PC-3 (cell line): ENCODE data around the gene ZNF518A. TPM values are rescaled to one million over a fixed set of nuclear protein-coding genes. Genes with fewer than 3 reads are reported as not detected.

Experiments
- ATAC-seq: fragments of 200-7000 bp; cut with Tn5 transposase; 2 replicates; pipeline ENCODE4 v1.9.1; 2020; ENCODE audit warnings: mild to moderate bottlenecking, moderate library complexity
- BruUV-seq: library from RNA; stranded (reverse); fragments of 400-500 nt; replicated peaks from 2 replicates; lab custom pipeline; 2021; lab: Mats Ljungman, UMichigan
- CTCF ChIA-PET: fragments of 300-600 bp; sonication (Branson Sonifier 250); formaldehyde crosslinking; loops from one replicate; lab custom pipeline; 2022; ENCODE audit warnings: antibody characterized with exemption; lab: Charles Lee
- POLR2A ChIA-PET: fragments of 300-600 bp; sonication (Branson Sonifier 250); formaldehyde crosslinking; loops from one replicate; lab custom pipeline; 2022; ENCODE audit warnings: antibody characterized with exemption; ENCODE audit not compliant: unreplicated experiment; lab: Charles Lee
- DNase-seq: peaks from one replicate; pipeline ENCODE4 v3.0.0-alpha.2; 2015
- H2AFZ ChIP-seq: fragments of 300-600 bp; sonication (generic); 2 replicates; pipeline ENCODE4 v1.6.0; 2016; ENCODE audit warnings: antibody characterized with exemption, low read length
- H3F3A ChIP-seq: fragments of 300-600 bp; sonication (generic); one replicate; pipeline ENCODE4 v1.6.0; 2017; ENCODE audit warnings: antibody characterized with exemption, low read length, control low read depth, mild to moderate bottlenecking; ENCODE audit not compliant: unreplicated experiment
- H3K27ac ChIP-seq: fragments of 300-600 bp; sonication (generic); 2 replicates; pipeline ENCODE4 v1.5.1; 2016; ENCODE audit warnings: mild to moderate bottlenecking, low read length
- H3K27me3 ChIP-seq: fragments of 300-600 bp; sonication (generic); 2 replicates; pipeline ENCODE4 v1.6.1; 2016; ENCODE audit warnings: low read length, mixed read lengths
- H3K36me3 ChIP-seq: fragments of 300-600 bp; sonication (generic); 2 replicates; pipeline ENCODE4 v1.6.1; 2016; ENCODE audit warnings: low read depth, mixed run types, low read length, mixed read lengths
- H3K4me1 ChIP-seq: fragments of 300-600 bp; sonication (generic); 2 replicates; pipeline ENCODE4 v1.5.1; 2016; ENCODE audit warnings: low read length; ENCODE audit not compliant: insufficient read depth
- H3K4me2 ChIP-seq: fragments of 300-600 bp; sonication (generic); 2 replicates; pipeline ENCODE4 v1.6.0; 2016; ENCODE audit warnings: low read length
- H3K4me3 ChIP-seq: fragments of 300-600 bp; sonication (generic); 2 replicates; pipeline ENCODE4 v1.5.1; 2016; ENCODE audit warnings: mild to moderate bottlenecking, low read length, mixed read lengths
- H3K79me2 ChIP-seq: fragments of 300-600 bp; sonication (generic); 2 replicates; pipeline ENCODE4 v1.6.1; 2017; ENCODE audit warnings: low read length, mixed read lengths
- H3K9ac ChIP-seq: fragments of 300-600 bp; sonication (generic); 2 replicates; pipeline ENCODE4 v1.6.0; 2016; ENCODE audit warnings: mild to moderate bottlenecking, low read length
- H3K9me2 ChIP-seq: fragments of 300-600 bp; sonication (generic); replicated peaks from 2 replicates; pipeline ENCODE4 v1.6.1; 2016; ENCODE audit warnings: mixed run types, low read length, mixed read lengths
- H3K9me3 ChIP-seq: fragments of 300-600 bp; sonication (generic); 2 replicates; pipeline ENCODE4 v1.6.1; 2016; ENCODE audit warnings: low read length, mixed read lengths
- H4K20me1 ChIP-seq: fragments of 300-600 bp; sonication (generic); 2 replicates; pipeline ENCODE4 v1.6.1; 2016; ENCODE audit warnings: low read length, mixed read lengths
- EZH2 ChIP-seq: fragments of 300-600 bp; sonication (generic); IDR thresholded peaks from one replicate; pipeline ENCODE4 v1.6.1; 2017; ENCODE audit warnings: antibody characterized with exemption, mild to moderate bottlenecking, low read length; ENCODE audit not compliant: unreplicated experiment
- EZH2phosphoT487 ChIP-seq: fragments of 300-600 bp; sonication (generic); IDR thresholded peaks from 2 replicates; pipeline ENCODE4 v1.6.1; 2018; ENCODE audit warnings: mild to moderate bottlenecking, antibody characterized with exemption, low read length, borderline replicate concordance
- intact Hi-C: fragments of 100-400 bp; cut with micrococcal nuclease; formaldehyde crosslinking; loops from 2 replicates; pipeline ENCODE4 v1.9.0; 2023
- total RNA-seq: library from RNA; depleted of rRNA; stranded (reverse); fragments of >200 nt; gene quantifications from 2 replicates; pipeline ENCODE4 v1.2.3, GENCODE V29; 2014
- TF ChIP-seq, protein P1 (sequence below): fragments of 300-600 bp; sonication (generic); conservative IDR thresholded peaks from 2 replicates; pipeline ENCODE4 v1.5.1; 2017; ENCODE audit warnings: antibody characterized with exemption, low read depth, mild to moderate bottlenecking, low read length

Gene ZNF518A
- total RNA-seq, 1 experiment from 2014 or later, result 0.69 TPM

DNA sequence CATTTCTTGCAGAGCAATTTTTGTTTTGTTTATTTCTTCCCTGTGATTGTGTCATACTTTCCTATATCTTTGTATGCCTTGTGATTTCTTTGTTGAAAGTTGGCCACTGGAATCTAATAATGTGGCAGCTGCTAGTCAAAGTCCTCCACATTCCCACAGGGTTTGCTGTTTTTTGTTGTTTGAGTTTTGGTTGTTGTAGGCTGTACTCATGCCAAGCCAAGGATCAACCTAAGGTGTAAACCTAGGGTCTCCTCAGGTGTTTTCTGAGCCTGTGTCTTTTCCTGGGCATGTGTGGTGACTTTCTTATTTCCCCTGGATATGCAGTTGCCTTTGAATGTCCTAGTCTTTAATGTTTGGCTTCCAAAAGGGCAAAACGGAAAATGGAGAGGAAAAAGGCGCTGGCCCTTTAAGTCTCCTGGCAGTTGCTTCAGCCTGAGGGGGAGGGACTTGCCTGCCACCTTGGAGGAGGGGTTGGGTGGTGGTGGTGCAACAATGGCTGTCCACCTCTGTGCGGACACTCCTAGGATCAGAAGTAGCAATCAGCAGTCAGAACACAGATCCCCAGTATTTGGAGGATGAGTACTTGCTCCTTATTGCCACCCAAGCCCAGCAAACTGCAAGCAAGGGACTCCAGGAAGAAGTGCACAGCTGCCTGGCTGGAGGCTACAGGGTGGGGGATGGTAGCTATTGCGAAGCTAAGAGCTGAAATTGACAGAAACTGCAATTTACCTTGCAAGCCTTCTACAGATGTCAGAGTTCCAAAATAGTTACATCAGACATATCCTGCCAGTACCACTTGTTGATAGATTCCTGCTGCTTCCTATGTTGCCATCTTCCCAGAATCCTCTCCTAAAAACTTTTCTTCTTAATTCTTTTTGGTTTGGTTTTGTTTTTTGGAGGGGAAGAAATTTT lies 5.6 kb upstream of the ZNF518A start:
- ChIA-PET CTCF (no interaction called here), POLR2A (no interaction called here)
- DNase-seq, result no peak
- Histone ChIP-seq H3K36me3 (no peaks in the 10 kb centered on the region), H3K27me3 (peaks cover 3% of the 10 kb centered on the region; the same call in 1 of the 2 replicates), H3K27ac (no peak overlapping the region), H3K9me3 (no peaks in the 10 kb centered on the region), H3K9ac (no peak overlapping the region), H3K79me2 (no peaks in the 10 kb centered on the region), H4K20me1 (no peaks in the 10 kb centered on the region), H3K4me3 (no peak overlapping the region), H2AFZ (no peak overlapping the region), H3F3A (no peaks in the 10 kb centered on the region), H3K9me2 (no peaks in the 10 kb centered on the region), H3K4me2 (no peak overlapping the region), H3K4me1 (no peaks in the 10 kb centered on the region)
- TF ChIP-seq EZH2phosphoT487 (no peak), EZH2 (no peak)
- TF ChIP-seq, protein P1, sequence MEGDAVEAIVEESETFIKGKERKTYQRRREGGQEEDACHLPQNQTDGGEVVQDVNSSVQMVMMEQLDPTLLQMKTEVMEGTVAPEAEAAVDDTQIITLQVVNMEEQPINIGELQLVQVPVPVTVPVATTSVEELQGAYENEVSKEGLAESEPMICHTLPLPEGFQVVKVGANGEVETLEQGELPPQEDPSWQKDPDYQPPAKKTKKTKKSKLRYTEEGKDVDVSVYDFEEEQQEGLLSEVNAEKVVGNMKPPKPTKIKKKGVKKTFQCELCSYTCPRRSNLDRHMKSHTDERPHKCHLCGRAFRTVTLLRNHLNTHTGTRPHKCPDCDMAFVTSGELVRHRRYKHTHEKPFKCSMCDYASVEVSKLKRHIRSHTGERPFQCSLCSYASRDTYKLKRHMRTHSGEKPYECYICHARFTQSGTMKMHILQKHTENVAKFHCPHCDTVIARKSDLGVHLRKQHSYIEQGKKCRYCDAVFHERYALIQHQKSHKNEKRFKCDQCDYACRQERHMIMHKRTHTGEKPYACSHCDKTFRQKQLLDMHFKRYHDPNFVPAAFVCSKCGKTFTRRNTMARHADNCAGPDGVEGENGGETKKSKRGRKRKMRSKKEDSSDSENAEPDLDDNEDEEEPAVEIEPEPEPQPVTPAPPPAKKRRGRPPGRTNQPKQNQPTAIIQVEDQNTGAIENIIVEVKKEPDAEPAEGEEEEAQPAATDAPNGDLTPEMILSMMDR, result no peak
- ATAC-seq, result no peak
- no TSS peak for BruUV-seq
- intact Hi-C loops, result no loop called here

DNA sequence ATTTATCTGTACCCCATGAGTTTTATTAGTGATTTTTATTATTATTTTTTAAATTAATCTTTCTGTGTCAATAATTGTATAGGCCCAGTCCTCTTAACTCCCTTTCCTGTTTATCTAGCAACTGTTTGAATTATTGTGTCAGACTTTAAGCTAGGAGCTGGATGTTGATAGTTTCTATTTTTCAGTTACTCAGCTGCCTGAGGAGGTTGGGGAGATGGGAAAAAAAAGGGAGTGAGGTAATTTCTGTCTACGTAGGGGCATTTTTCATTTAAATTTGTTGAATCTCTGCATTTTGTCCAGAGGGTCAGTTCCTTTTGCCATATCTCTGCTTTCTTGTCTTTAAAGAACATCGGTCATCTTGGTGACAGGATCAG lies 5.0 kb upstream of the ZNF518A start:
- CTCF ChIA-PET, result no interaction called here
- intact Hi-C loops, result no loop called here
- no TSS peak for BruUV-seq

More for the DNA sequence above, 5.0 kb upstream of the ZNF518A start:
- H3K4me1 ChIP-seq, result no peaks in the 10 kb centered on the region
- no peak overlapping the region for H3K27ac ChIP-seq
- POLR2A ChIA-PET, result no interaction called here
- no peaks in the 10 kb centered on the region for H3K79me2 ChIP-seq
- H3K9me2 ChIP-seq, result no peaks in the 10 kb centered on the region
- H3K9ac ChIP-seq, result no peak overlapping the region
- H3F3A ChIP-seq, result no peaks in the 10 kb centered on the region
- H3K36me3 ChIP-seq, result no peaks in the 10 kb centered on the region
- no peak overlapping the region for H3K4me3 ChIP-seq
- DNase-seq (no peak), ATAC-seq (no peak)
- H3K27me3 ChIP-seq, result peaks cover 9% of the 10 kb centered on the region
- no peak overlapping the region for H3K4me2 ChIP-seq
- H3K9me3 ChIP-seq, result no peaks in the 10 kb centered on the region
- TF ChIP-seq EZH2 (no peak), EZH2phosphoT487 (no peak)
- TF ChIP-seq, protein P1, result no peak
- H2AFZ ChIP-seq, result no peak overlapping the region
- H4K20me1 ChIP-seq, result no peaks in the 10 kb centered on the region
